HepG2 (cell line): ENCODE data around the gene GRB10. TPM values are rescaled to one million over a fixed set of nuclear protein-coding genes. Genes with fewer than 3 reads are reported as not detected.

Source experiments
- ATAC-seq: fragments of 200-7000 bp; cut with Tn5 transposase; 3 replicates; pipeline ENCODE4 v1.9.1; 2020; ENCODE audit warnings: mild to moderate bottlenecking, moderate library complexity
- BruUV-seq: library from RNA; stranded (reverse); fragments of 400-500 nt; replicated peaks from 2 replicates; lab custom pipeline; 2021; lab: Mats Ljungman, UMichigan
- CTCF ChIA-PET: fragments of 300-600 bp; formaldehyde crosslinking; extraction: SDS; loops from one replicate; lab custom pipeline; 2021; ENCODE audit warnings: low total read pairs, inconsistent platforms, low intra/inter-chr PET ratio; lab: Yijun Ruan, JAX
- POLR2A ChIA-PET: fragments of 350-600 bp; sonication (Branson Sonifier 250); formaldehyde crosslinking; loops from one replicate; lab custom pipeline; 2020; ENCODE audit warnings: antibody characterized with exemption, inconsistent platforms; lab: Yijun Ruan, JAX
- DNase-seq: peaks from one replicate; pipeline ENCODE4 v3.0.0-alpha.2; 2015; ENCODE audit warnings: low spot score
- FAIRE-seq: peaks from 3 replicates; lab custom pipeline; 2011; peaks lifted over from hg19 to GRCh38; lab: Jason Lieb, UNC
- H2AFZ ChIP-seq: one replicate; pipeline ENCODE4 v1.6.1; 2011; ENCODE audit warnings: low read length, inconsistent platforms
- H3K27ac ChIP-seq: fragments of 300-600 bp; 3 replicates; pipeline ENCODE4 v1.8.0; 2011; ENCODE audit warnings: mixed run types, mild to moderate bottlenecking, mixed read lengths, low read length, inconsistent platforms; ENCODE audit not compliant: insufficient read depth; ENCODE audit errors: extremely low read length
- H3K27me3 ChIP-seq, 2 experiments: fragments of 200-600 bp in 1 of 2; 2 replicates in 1 of 2; 3 replicates in 1 of 2; pipeline versions ENCODE4 v1.6.0 to v1.8.0; 2011; ENCODE audit warnings: low read length in 2 of 2, mild to moderate bottlenecking in 2 of 2, moderate library complexity in 2 of 2, inconsistent platforms in 1 of 2; ENCODE audit not compliant: insufficient read depth in 2 of 2, control insufficient read depth in 1 of 2
- H3K36me3 ChIP-seq, 2 experiments: fragments of 200-600 bp in 1 of 2; replicated peaks in 1 of 2; 2 replicates in 1 of 2; 3 replicates in 1 of 2; pipeline versions ENCODE4 v1.5.1 to v1.8.0; 2011; ENCODE audit warnings: low read length in 2 of 2, inconsistent platforms in 1 of 2; ENCODE audit not compliant: insufficient read depth in 2 of 2, control insufficient read depth in 1 of 2
- H3K4me1 ChIP-seq: 2 replicates; pipeline ENCODE4 v1.5.1; 2012; ENCODE audit warnings: low read length, inconsistent platforms; ENCODE audit not compliant: insufficient read depth
- H3K4me2 ChIP-seq: 2 replicates; pipeline ENCODE4 v1.6.0; 2011; ENCODE audit warnings: low read depth, low read length, inconsistent platforms
- H3K4me3 ChIP-seq, 3 experiments: fragments of 200-600 bp in 1 of 3; sonication (generic), shearing (Covaris generic) in 1 of 3; replicated peaks in 1 of 3; 2 replicates each; pipeline ENCODE4 v1.5.1; 2011 to 2016; ENCODE audit warnings: low read length in 3 of 3, inconsistent platforms in 2 of 3, low read depth in 2 of 3, mild to moderate bottlenecking in 2 of 3, control low read depth in 1 of 3, mixed read lengths in 1 of 3; ENCODE audit not compliant: insufficient read depth in 1 of 3
- H3K79me2 ChIP-seq: one replicate; pipeline ENCODE4 v1.6.1; 2011; ENCODE audit warnings: low read length, inconsistent platforms; ENCODE audit not compliant: insufficient read depth
- H3K9ac ChIP-seq: 2 replicates; pipeline ENCODE4 v1.6.0; 2011; ENCODE audit warnings: mild to moderate bottlenecking, low read depth, low read length, inconsistent platforms; ENCODE audit not compliant: insufficient read depth
- H3K9me3 ChIP-seq: 2 replicates; pipeline ENCODE4 v1.5.1; 2012; ENCODE audit warnings: mild to moderate bottlenecking, low read length
- H4K20me1 ChIP-seq: 2 replicates; pipeline ENCODE4 v1.6.0; 2011; ENCODE audit warnings: inconsistent platforms, mild to moderate bottlenecking, low read length, moderate library complexity; ENCODE audit not compliant: insufficient read depth
- AHR ChIP-seq: IDR thresholded peaks from 2 replicates; pipeline ENCODE4 v1.6.1; 2018; ENCODE audit warnings: missing genetic modification reagents, missing compliant biosample characterization
- CREB1 ChIP-seq, 2 experiments: fragments of 450-650 bp in 1 of 2; IDR thresholded peaks; 2 replicates each; pipeline ENCODE4 v1.6.1; 2016 to 2017; ENCODE audit warnings: control low read depth in 1 of 2, mild to moderate bottlenecking in 1 of 2, missing compliant biosample characterization in 1 of 2, missing genetic modification characterization in 1 of 2
- DDIT3 ChIP-seq: sonication (generic); formaldehyde crosslinking; IDR thresholded peaks from 2 replicates; pipeline ENCODE4 v1.4.0; 2020; ENCODE audit warnings: mild to moderate bottlenecking, missing genetic modification reagents
- NFIB ChIP-seq: sonication (generic); formaldehyde crosslinking; IDR thresholded peaks from 2 replicates; pipeline ENCODE4 v1.9.0; 2021; ENCODE audit warnings: missing genetic modification reagents, mild to moderate bottlenecking, borderline replicate concordance
- PHF21A ChIP-seq: sonication (generic); formaldehyde crosslinking; IDR thresholded peaks from 2 replicates; pipeline ENCODE4 v1.5.0; 2020; ENCODE audit warnings: mild to moderate bottlenecking, missing genetic modification reagents
- PRDM15 ChIP-seq: sonication (generic); formaldehyde crosslinking; IDR thresholded peaks from 2 replicates; pipeline ENCODE4 v1.4.0; 2020; ENCODE audit warnings: missing genetic modification reagents
- RFXAP ChIP-seq: sonication (generic); formaldehyde crosslinking; IDR thresholded peaks from 2 replicates; pipeline ENCODE4 v1.4.0; 2020; ENCODE audit warnings: missing genetic modification reagents, borderline replicate concordance
- SRSF9 ChIP-seq: fragments of 200-400 bp; formaldehyde crosslinking; IDR thresholded peaks from 2 replicates; pipeline ENCODE4 v1.6.1; 2018; ENCODE audit warnings: borderline replicate concordance, mild to moderate bottlenecking, low read depth, low read length; ENCODE audit not compliant: insufficient read depth, poor library complexity, severe bottlenecking
- TSC22D2 ChIP-seq: sonication (generic); formaldehyde crosslinking; IDR thresholded peaks from 2 replicates; pipeline ENCODE4 v1.5.1; 2020; ENCODE audit warnings: missing genetic modification reagents, mild to moderate bottlenecking, borderline replicate concordance
- ZNF232 ChIP-seq: sonication (generic); formaldehyde crosslinking; IDR thresholded peaks from 2 replicates; pipeline ENCODE4 v1.4.0; 2020; ENCODE audit warnings: missing genetic modification reagents, borderline replicate concordance
- ZNF572 ChIP-seq: sonication (generic); formaldehyde crosslinking; IDR thresholded peaks from 2 replicates; pipeline ENCODE4 v1.5.1; 2020; ENCODE audit warnings: mild to moderate bottlenecking, missing genetic modification reagents
- ZNF639 ChIP-seq: conservative IDR thresholded peaks from 2 replicates; pipeline ENCODE4 v1.6.1; 2018; ENCODE audit warnings: missing genetic modification reagents
- ZSCAN29 ChIP-seq: sonication (generic); formaldehyde crosslinking; conservative IDR thresholded peaks from 2 replicates; pipeline ENCODE4 v1.4.0; 2020; ENCODE audit warnings: mild to moderate bottlenecking, missing genetic modification reagents
- WGBS: methylation state at CpG from one replicate; pipeline ENCODE4 v1.1.6; 2017; ENCODE audit warnings: low lambda C conversion rate; 5-methylcytosine and 5-hydroxymethylcytosine counted together
- in situ Hi-C: cut with HindIII; loops from 2 replicates; pipeline ENCODE4 v1.10.0; 2017; ENCODE audit warnings: low pct_unique_long_range_greater_than_20kb; ENCODE audit not compliant: extremely low pct_ligation_motif_present
- intact Hi-C: fragments of 100-400 bp; cut with micrococcal nuclease; formaldehyde crosslinking; loops from one replicate; pipeline ENCODE4 v1.10.0; 2022; ENCODE audit not compliant: unreplicated experiment
- polyA plus RNA-seq, 8 experiments: library from polyadenylated mRNA; depleted of rRNA in 3 of 8; stranded (reverse) in 7 of 8; unstranded in 1 of 8; fragments of >200 nt; fragmentation: Illumina TruSeq in 4 of 8; extraction: Trizol in 4 of 8; gene quantifications; 2 replicates each; pipeline versions ENCODE4 v1.2.1 to v1.2.3, GENCODE V29; 2011 to 2016; ENCODE audit warnings: low read depth in 4 of 8, missing spikeins in 1 of 8, mixed read lengths in 1 of 8; ENCODE audit not compliant: insufficient read depth in 1 of 8
- total RNA-seq, 5 experiments: library from RNA; depleted of rRNA; stranded (reverse); fragments of >200 nt; fragmentation: Illumina TruSeq; extraction: Trizol; gene quantifications; 2 replicates each; pipeline ENCODE4 v1.2.3, GENCODE V29; 2016; ENCODE audit warnings: low read depth in 1 of 5

Gene GRB10
- total and polyA plus RNA-seq, 2 of the 13 experiments (the other 11 are each of a cell fraction or from before 2014, with no cell fraction given), result 4.0 to 6.8 TPM

- TF ChIP-seq TSC22D2 (CRISPR knock-in tag), result no peak
- TF ChIP-seq AHR, result no peak
- no peak for TF ChIP-seq ZNF639 (CRISPR knock-in tag)
- TF ChIP-seq PRDM15 (CRISPR knock-in tag), result no peak
- TF ChIP-seq ZNF572, result no peak
- TF ChIP-seq ZSCAN29 (CRISPR knock-in tag), result no peak
- no peak for TF ChIP-seq CREB1 (IDR thresholded peaks at IDR 0.05)
- no peak for TF ChIP-seq CREB1 (CRISPR knock-in tag; IDR thresholded peaks at IDR 0.05)
- no peak for TF ChIP-seq SRSF9
- TF ChIP-seq NFIB (CRISPR knock-in tag), result no peak
- TF ChIP-seq DDIT3 (CRISPR knock-in tag), result no peak
- TF ChIP-seq RFXAP (CRISPR knock-in tag), result no peak
- no peak for TF ChIP-seq PHF21A (CRISPR knock-in tag)
- no peak for TF ChIP-seq ZNF232 (CRISPR knock-in tag)
- FAIRE-seq (no peak), ATAC-seq (no peak), DNase-seq (no peak)
- ChIA-PET POLR2A (no interaction called here), CTCF (interaction anchor here (1.3 to 2.3 kb wide), 4 partner anchors 45 to 559 kb away, joined by 3 to 18 read pairs (median 6); no protein-coding TSS in a partner anchor)
- no peaks in the 10 kb centered on the region for H3K9me3 ChIP-seq
- H3K4me3 ChIP-seq, result no peak overlapping the region
- no peaks in the 10 kb centered on the region for H4K20me1 ChIP-seq
- H3K36me3 ChIP-seq, result no peaks in the 10 kb centered on the region
- BruUV-seq, result no TSS peak
- H3K27ac ChIP-seq, result no peak overlapping the region
- WGBS, result 81% methylated on average over 7 of the region's 7 CpGs
- H3K79me2 ChIP-seq, result no peaks in the 10 kb centered on the region
- in situ Hi-C loops, result loop anchor here (5.0 to 25.0 kb wide), 2 partner anchors 211 to 541 kb away; no protein-coding TSS in a partner anchor
- intact Hi-C loops, result loop anchor here (5.0 kb wide), 2 partner anchors 61 to 116 kb away; no protein-coding TSS in a partner anchor
- H3K4me2 ChIP-seq, result no peak overlapping the region
- no peak overlapping the region for H3K9ac ChIP-seq
- no peaks in the 10 kb centered on the region for H3K27me3 ChIP-seq
- H2AFZ ChIP-seq, result no peak overlapping the region
- H3K4me1 ChIP-seq, result peaks cover 37% of the 10 kb centered on the region
These were observed 104.1 kb downstream of the GRB10 start for GRCh38 chr7:50678586-50678985.
